Measurements from ENCODE around the gene RASGRF2. TPM values are rescaled to one million over a fixed set of nuclear protein-coding genes. Genes with fewer than 3 reads are reported as not detected.
"Not testable (repeated sequence)": the region's sequence is repeated elsewhere in the genome, so short reads cannot be mapped to it uniquely, and the experiment has no call there.

The RASGRF2 gene
- total RNA-seq, 4 donors from 2014 or later = 3.6 to 6.3 (median 4.8) TPM

DNA sequence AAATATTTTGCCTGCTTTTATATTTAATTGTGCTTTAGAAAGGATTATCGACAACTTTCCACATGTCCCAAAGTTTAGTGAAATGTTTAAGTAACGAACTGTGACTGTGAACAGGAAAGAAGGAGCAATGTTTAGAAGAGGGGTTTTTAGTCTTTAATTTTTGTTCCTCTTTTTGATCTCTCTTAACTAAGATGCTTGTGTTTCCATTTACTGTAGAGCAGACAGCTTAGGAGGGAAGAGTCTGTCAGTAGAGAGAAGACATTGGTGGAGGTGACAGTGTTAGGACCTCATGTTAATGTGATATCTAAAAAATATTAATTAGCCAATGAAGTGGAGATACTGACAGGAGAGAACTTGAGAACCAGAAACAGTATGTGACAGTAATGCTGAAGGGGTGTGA lies 92.2 kb downstream of the RASGRF2 start:
- no peak for TF ChIP-seq POLR2A (IDR thresholded peaks at IDR 0.05)
- TF ChIP-seq, protein P1, sequence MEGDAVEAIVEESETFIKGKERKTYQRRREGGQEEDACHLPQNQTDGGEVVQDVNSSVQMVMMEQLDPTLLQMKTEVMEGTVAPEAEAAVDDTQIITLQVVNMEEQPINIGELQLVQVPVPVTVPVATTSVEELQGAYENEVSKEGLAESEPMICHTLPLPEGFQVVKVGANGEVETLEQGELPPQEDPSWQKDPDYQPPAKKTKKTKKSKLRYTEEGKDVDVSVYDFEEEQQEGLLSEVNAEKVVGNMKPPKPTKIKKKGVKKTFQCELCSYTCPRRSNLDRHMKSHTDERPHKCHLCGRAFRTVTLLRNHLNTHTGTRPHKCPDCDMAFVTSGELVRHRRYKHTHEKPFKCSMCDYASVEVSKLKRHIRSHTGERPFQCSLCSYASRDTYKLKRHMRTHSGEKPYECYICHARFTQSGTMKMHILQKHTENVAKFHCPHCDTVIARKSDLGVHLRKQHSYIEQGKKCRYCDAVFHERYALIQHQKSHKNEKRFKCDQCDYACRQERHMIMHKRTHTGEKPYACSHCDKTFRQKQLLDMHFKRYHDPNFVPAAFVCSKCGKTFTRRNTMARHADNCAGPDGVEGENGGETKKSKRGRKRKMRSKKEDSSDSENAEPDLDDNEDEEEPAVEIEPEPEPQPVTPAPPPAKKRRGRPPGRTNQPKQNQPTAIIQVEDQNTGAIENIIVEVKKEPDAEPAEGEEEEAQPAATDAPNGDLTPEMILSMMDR (IDR thresholded peaks at IDR 0.05 in 4 of 5, conservative IDR thresholded peaks at IDR 0.05 in 1 of 5) = no peak
- Histone ChIP-seq H3K36me3 (no peaks in the 10 kb centered on the region), H3K27me3 (no peaks in the 10 kb centered on the region), H3K4me3 (no peak overlapping the region), H3K4me1 (no peaks in the 10 kb centered on the region), H3K27ac (no peak overlapping the region), H3K9me3 (no peaks in the 10 kb centered on the region)
- ATAC-seq (no peak), DNase-seq (no peak)
- in situ Hi-C loops (cut with MboI; ENCODE audit: low sequenced_read_pairs in 4 of 4) (no loop called here), intact Hi-C loops (cut with DNase I; ENCODE audit: low total_unique reads) (no loop called here)

DNA sequence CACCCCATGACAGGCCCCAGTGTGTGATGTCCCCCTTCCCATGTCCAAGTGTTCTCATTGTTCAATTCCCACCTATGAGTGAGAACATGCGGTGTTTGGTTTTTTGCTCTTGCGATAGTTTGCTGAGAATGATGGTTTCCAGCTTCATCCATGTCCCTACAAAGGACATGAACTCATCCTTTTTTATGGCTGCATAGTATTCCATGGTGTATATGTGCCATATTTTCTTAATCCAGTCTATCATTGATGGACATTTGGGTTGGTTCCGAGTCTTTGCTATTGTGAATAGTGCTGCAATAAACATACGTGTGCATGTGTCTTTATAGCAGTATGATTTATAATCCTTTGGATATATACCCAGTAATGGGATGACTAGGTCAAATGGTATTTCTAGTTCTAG lies 93.1 kb downstream of the RASGRF2 start:
- H3K4me3 ChIP-seq; ATAC-seq; H3K27me3 ChIP-seq; in situ Hi-C loops (cut with MboI; ENCODE audit: low sequenced_read_pairs in 4 of 4); H3K9me3 ChIP-seq; H3K4me1 ChIP-seq; intact Hi-C loops (cut with DNase I; ENCODE audit: low total_unique reads); DNase-seq; H3K27ac ChIP-seq; H3K36me3 ChIP-seq: not testable (repeated sequence)

DNA sequence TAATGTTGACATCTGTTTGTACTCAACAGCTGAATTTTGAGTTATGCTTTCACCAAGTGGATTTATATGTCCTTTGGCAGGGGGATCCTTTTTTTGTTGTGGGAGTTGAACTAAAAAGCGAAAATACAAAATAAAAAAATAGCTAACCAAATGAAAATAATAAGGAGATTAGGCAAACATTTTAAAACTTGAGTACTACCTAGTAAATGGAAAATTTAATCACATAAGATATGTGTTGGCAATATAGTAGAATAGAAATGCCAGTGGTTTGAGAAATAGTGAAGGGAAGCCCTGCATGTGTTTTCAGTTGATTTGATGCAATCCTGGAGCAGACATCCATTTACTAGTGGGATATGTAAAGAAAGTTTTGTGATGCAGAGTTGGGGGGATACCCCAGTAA lies 98.0 kb downstream of the RASGRF2 start:
- H3K27me3 ChIP-seq = no peaks in the 10 kb centered on the region
- no peaks in the 10 kb centered on the region for H3K36me3 ChIP-seq
- ATAC-seq (no peak), DNase-seq (no peak)
- intact Hi-C loops (cut with DNase I; ENCODE audit: low total_unique reads) = no loop called here
- H3K27ac ChIP-seq = no peak overlapping the region
- H3K4me3 ChIP-seq = no peak overlapping the region
- no peaks in the 10 kb centered on the region for H3K4me1 ChIP-seq
- H3K9me3 ChIP-seq = no peaks in the 10 kb centered on the region
- TF ChIP-seq POLR2A (IDR thresholded peaks at IDR 0.05) = no peak
- TF ChIP-seq, protein P1 (IDR thresholded peaks at IDR 0.05 in 4 of 5, conservative IDR thresholded peaks at IDR 0.05 in 1 of 5) = no peak
- in situ Hi-C loops (cut with MboI; ENCODE audit: low sequenced_read_pairs in 4 of 4) = no loop called here

DNA sequence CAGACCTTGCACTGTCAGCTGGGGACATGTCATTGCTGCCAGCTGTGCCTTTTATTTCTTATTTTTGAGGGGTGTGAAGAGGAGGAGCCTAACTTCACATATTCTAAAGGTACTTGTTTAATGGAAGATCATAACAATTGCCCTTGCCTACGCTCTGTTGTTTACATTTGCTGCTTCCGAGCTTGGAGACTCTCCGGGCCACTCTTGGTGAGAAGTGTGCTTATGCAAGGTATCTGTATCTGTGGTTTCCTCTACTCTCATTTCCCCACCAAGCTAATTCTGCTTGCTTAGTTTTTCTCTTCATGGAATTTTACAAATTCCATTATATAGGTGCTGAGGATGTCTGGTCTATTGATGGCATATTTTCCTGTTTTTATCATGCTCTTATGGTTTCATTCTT lies 105.3 kb downstream of the RASGRF2 start:
- intact Hi-C loops (cut with DNase I; ENCODE audit: low total_unique reads) (no loop called here), in situ Hi-C loops (cut with MboI; ENCODE audit: low sequenced_read_pairs in 4 of 4) (no loop called here)
- ATAC-seq (no peak), DNase-seq (no peak)
- TF ChIP-seq POLR2A (IDR thresholded peaks at IDR 0.05) = no peak
- TF ChIP-seq, protein P1 (IDR thresholded peaks at IDR 0.05 in 4 of 5, conservative IDR thresholded peaks at IDR 0.05 in 1 of 5) = no peak
- Histone ChIP-seq H3K27me3 (no peaks in the 10 kb centered on the region), H3K4me3 (no peak overlapping the region), H3K27ac (peak overlapping the region; percentile 22 to 55 (median 34)), H3K4me1 (no peaks in the 10 kb centered on the region), H3K36me3 (no peaks in the 10 kb centered on the region), H3K9me3 (no peaks in the 10 kb centered on the region)

DNA sequence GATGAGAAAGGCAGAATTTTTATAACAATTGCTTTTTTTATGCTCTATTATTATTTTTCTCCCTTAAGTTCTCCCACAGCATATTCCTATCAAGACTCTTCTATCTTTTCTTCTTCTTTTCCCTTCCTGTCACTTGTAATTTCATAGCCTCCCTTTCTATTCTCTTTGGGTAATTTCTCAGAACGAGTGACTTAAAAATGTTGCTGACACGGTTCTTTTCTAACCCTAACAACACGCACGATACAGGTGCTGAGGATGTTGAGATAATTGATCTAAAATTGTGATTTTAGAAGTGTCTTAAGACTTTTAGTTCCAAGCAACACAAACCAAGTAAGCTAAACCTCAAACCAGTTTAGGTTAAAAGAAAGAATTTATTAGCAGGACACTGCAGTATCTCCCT lies 105.9 kb downstream of the RASGRF2 start:
- intact Hi-C loops (cut with DNase I; ENCODE audit: low total_unique reads) (no loop called here), in situ Hi-C loops (cut with MboI; ENCODE audit: low sequenced_read_pairs in 4 of 4) (no loop called here)
- ATAC-seq (no peak), DNase-seq (no peak)
- Histone ChIP-seq H3K9me3 (no peaks in the 10 kb centered on the region), H3K27ac (peak overlapping the region in 2 of 4 donors; percentile 22 to 55), H3K4me1 (no peaks in the 10 kb centered on the region), H3K4me3 (no peak overlapping the region), H3K36me3 (no peaks in the 10 kb centered on the region), H3K27me3 (no peaks in the 10 kb centered on the region)
- TF ChIP-seq, protein P1 (IDR thresholded peaks at IDR 0.05 in 4 of 5, conservative IDR thresholded peaks at IDR 0.05 in 1 of 5) = no peak
- no peak for TF ChIP-seq POLR2A (IDR thresholded peaks at IDR 0.05)
